HG03039 (cell line): ENCODE measurements around the gene KRTAP5-5.

Experiments
- ATAC-seq: cut with Tn5 transposase; IDR thresholded peaks from one replicate; pipeline ENCODE4 v1.9.1; 2021; ENCODE audit warnings: mild to moderate bottlenecking, moderate library complexity; ENCODE audit not compliant: unreplicated experiment

KRTAP5-5 gene

GRCh38 chr11:1673446-1674172 is 44.0 kb downstream of the KRTAP5-5 start:
- ATAC-seq: no peak

GRCh38 chr11:1674173-1675131 is 44.9 kb downstream of the KRTAP5-5 start:
- ATAC-seq: no peak

- no peak for ATAC-seq
These were observed 46.1 kb downstream of the KRTAP5-5 start for GRCh38 chr11:1675536-1676228.

DNA sequence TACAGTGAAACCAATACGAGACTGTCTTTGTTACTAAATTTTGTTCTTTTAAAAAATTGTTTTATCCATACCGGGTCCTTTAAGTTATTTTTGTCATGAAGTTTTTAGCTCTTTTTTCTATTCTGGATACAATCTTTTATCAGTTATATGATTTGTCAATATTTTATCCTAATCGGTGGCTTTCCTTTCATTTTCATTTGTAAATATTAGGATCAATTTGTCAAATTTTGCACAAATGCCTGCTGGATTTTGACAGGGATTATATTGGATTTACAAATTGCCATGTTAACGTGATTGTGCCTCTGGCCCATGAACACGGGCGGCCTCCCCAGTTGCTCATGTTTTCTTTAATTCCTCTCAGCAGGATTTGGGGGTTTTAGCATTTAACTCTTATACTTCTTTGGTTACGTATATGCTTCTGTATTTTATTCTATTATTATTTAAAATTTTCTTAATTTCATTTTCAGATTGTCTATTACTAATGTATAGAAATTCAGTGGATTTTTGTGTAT is 46.7 kb downstream of the KRTAP5-5 start:
- no peak for ATAC-seq

- ATAC-seq: no peak
These were observed 50.3 kb downstream of the KRTAP5-5 start for GRCh38 chr11:1679881-1680280.
